ENCODE measurements around the gene GNA14.
"Not testable (repeated sequence)": the region's sequence is repeated elsewhere in the genome, so short reads cannot be mapped to it uniquely, and the experiment has no call there.

GNA14 gene

GRCh38 chr9:77449240-77450084 lies 198.7 kb downstream of the GNA14 start:
- no peak for DNase-seq (ENCODE audit: low spot score)

GRCh38 chr9:77447646-77448045 lies 200.5 kb downstream of the GNA14 start:
- DNase-seq (ENCODE audit: low spot score), result no peak

- DNase-seq (ENCODE audit: low spot score), result no peak
These were observed 205.7 kb downstream of the GNA14 start for GRCh38 chr9:77442436-77442835.

- not testable (repeated sequence) for DNase-seq (ENCODE audit: low spot score)
These were observed 207.0 kb downstream of the GNA14 start for GRCh38 chr9:77441124-77441523.

- no peak for DNase-seq (ENCODE audit: low spot score)
These were observed 208.1 kb downstream of the GNA14 start for GRCh38 chr9:77440057-77440456.

- no peak for DNase-seq (ENCODE audit: low spot score)
These were observed 209.5 kb downstream of the GNA14 start for GRCh38 chr9:77438653-77439052.

- DNase-seq (ENCODE audit: low spot score), result no peak
These were observed 212.4 kb downstream of the GNA14 start for GRCh38 chr9:77435688-77436087.

- DNase-seq (ENCODE audit: low spot score), result no peak
These were observed 212.8 kb downstream of the GNA14 start for GRCh38 chr9:77435277-77435676.

- peak; percentile 66 for DNase-seq (ENCODE audit: low spot score)
These were observed 214.3 kb downstream of the GNA14 start for GRCh38 chr9:77433675-77434445.

- DNase-seq (ENCODE audit: low spot score), result no peak
These were observed 216.1 kb downstream of the GNA14 start for GRCh38 chr9:77432053-77432452.

- DNase-seq (ENCODE audit: low spot score), result no peak
These were observed 218.2 kb downstream of the GNA14 start for GRCh38 chr9:77429928-77430327.

GRCh38 chr9:77427256-77427927 lies 220.7 kb downstream of the GNA14 start:
- DNase-seq (ENCODE audit: low spot score), result no peak

GRCh38 chr9:77426712-77427111 lies 221.4 kb downstream of the GNA14 start:
- DNase-seq (ENCODE audit: low spot score), result no peak

- DNase-seq (ENCODE audit: low spot score), result no peak
These were observed 223.1 kb downstream of the GNA14 start for GRCh38 chr9:77424993-77425392.

GRCh38 chr9:77423841-77424240 lies 224.3 kb downstream of the GNA14 start:
- DNase-seq (ENCODE audit: low spot score), result no peak

- no peak for DNase-seq (ENCODE audit: low spot score)
These were observed 225.2 kb downstream of the GNA14 start for GRCh38 chr9:77422969-77423368.

- DNase-seq (ENCODE audit: low spot score), result no peak
These were observed 226.4 kb downstream of the GNA14 start for GRCh38 chr9:77421506-77422265.

- no peak for DNase-seq (ENCODE audit: low spot score)
These were observed 227.5 kb downstream of the GNA14 start for GRCh38 chr9:77420641-77421040.

- DNase-seq (ENCODE audit: low spot score), result no peak
These were observed 229.9 kb downstream of the GNA14 start for GRCh38 chr9:77418226-77418625.

- no peak for DNase-seq (ENCODE audit: low spot score)
These were observed 230.6 kb downstream of the GNA14 start for GRCh38 chr9:77417566-77417965.

GRCh38 chr9:77408521-77408920 lies 239.6 kb downstream of the GNA14 start:
- not testable (repeated sequence) for DNase-seq (ENCODE audit: low spot score)

- DNase-seq (ENCODE audit: low spot score), result no peak
These were observed 244.9 kb downstream of the GNA14 start for GRCh38 chr9:77403239-77403638.
